GM21529 (cell line): ENCODE results near the gene ADM2.

ENCODE experiments used
- ATAC-seq: cut with Tn5 transposase; IDR thresholded peaks from one replicate; pipeline ENCODE4 v1.9.1; 2021; ENCODE audit not compliant: unreplicated experiment

ADM2 gene

GRCh38 chr22:50467341-50467740 is 14.0 kb upstream of the ADM2 start:
- ATAC-seq = no peak

- ATAC-seq = no peak
These were observed 13.4 kb upstream of the ADM2 start for GRCh38 chr22:50467773-50468440.

- no peak for ATAC-seq
These were observed 12.7 kb upstream of the ADM2 start for GRCh38 chr22:50468626-50469025.

DNA sequence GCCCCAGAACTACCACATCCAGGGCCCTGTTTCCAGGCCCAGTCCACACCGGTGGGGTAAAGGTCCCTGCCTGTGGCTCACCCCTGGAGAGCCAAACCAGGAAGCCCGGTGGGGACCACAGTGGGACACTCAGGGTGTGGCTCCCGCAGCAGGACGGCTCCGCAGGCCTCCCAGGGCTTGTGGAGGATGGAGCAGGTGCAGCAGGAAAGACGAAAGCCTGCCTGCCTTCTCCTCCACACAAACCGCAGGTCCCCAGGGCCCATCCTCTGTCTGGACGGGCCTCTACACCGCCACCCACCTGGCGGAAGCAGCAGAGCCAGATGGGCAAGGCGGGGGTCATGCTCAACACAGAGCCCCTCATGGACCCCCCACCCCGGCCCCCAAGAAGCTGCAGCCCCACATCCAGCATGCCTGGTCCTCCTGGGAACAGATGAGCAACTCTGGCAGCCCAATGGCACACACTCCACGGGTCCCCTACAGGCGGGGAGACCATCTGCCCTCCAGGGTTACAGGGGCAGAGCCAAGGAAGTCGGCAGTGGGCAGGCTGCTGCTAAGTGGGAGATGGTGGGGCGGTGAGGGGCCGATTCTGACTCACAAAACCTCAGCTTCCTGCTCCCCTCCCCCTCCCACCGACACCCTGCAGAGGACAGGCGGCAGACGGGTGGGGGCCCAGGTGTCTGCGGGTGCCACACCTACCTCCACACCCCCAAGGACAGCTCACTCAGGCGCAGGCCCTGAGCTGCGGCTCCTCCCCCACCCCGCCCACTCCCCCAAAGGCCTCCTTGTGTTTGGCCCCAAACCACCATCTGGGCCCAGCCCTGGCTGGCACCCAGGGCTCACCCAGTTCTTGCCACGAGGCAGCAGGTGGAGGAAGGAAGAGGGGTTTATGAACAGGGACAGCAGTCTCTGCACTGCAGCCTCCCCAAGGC is 11.7 kb upstream of the ADM2 start:
- ATAC-seq = peak; percentile 47

GRCh38 chr22:50470491-50470890 is 10.9 kb upstream of the ADM2 start:
- ATAC-seq = no peak

DNA sequence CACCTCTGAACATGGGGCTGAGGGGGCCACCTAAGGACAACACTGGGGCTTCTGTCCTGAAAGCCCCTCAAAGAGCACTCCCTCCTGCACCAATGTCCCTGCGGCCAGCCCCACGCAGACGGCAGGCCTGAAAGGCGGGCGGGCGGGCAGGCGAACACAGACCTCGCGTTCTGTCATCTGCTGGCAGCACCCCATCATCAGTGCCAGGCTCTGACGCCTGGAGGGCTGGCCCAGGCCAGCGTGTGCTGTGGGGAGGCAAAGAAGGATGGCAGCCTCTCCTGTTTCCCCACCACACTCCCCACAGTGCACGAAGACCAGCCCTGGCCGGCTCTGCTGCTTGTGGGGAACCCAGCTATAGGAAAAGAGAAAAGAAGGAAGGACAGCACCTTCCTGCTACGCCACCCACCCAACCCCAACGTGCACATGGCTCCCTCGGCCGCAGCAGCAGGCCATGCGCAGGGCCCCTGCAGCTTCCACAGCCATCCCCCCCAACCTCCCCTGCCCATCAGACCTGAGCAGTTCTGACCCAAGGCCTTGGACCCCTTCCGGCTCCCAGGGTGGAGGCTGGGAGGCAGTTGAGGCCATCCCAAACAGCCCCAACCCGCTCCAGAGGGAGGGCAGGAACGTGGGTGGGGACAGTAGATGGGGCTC is 10.0 kb upstream of the ADM2 start:
- ATAC-seq = no peak

- ATAC-seq = no peak
These were observed 9.4 kb upstream of the ADM2 start for GRCh38 chr22:50471962-50472361.

GRCh38 chr22:50473088-50473487 is 8.3 kb upstream of the ADM2 start:
- ATAC-seq = no peak

DNA sequence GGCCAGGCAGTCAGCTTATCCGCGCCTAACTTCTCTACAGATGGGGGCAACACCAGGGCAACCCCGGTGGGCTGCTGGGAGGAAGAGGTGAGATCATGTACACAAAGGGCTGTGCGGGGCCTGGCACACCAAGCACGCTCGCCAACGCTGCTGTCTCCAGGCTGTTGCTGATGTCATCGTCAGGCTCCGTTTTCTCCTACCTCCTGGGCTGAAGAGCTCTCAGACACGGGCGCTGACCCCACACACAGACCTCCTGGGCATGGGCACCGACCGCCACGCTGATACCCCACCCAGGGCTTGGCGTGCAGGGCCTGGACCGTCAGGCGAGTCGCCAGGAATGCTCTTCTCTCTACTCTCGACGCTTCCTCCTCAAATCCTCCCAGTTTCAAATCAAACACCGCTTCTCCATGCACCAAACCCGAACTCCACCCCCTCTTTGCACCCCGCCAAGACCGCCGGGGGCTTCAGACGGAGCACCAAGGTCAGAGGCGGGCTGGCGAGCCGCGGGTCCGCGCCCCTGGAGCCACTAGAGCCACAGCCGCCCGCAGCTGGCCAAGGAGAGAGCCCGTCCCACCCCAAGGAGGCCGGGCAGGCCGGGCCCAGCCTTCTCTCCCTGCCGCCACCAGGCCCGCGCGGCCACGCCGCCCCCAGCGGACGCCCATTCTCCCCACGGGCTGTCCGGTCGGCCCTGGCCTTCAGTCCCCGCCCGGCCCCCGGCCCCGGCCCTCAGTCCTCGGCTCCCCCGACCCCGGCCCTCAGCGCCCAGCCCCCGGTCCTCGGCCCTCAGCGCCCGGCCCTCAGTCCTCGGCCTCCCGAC is 7.3 kb upstream of the ADM2 start:
- ATAC-seq = no peak

- peak; percentile 61 for ATAC-seq
These were observed 6.4 kb upstream of the ADM2 start, which contains the start of gene SBF1 for GRCh38 chr22:50474710-50475651. TSS of gene SBF1 (minus strand) at chr22:50475035. CDS start at chr22:50474840, 195 bp downstream.

DNA sequence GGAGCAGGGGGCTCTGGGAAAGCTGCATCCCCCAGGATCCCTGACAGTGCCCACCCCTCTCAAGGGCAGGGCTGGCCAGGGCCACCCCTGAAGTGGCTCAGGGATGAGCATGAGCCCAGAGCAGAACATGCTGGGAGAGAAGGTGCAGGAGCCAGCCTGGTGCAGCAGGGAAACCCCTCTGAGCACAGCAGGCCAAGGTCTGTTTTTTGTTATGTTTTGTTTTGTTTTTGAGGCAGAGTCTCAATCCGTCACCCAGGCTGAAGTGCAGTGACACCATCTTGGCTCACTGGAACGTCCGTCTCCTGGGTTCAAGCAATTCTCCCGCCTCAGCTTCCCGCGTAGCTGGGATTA is 5.7 kb upstream of the ADM2 start:
- no peak for ATAC-seq

DNA sequence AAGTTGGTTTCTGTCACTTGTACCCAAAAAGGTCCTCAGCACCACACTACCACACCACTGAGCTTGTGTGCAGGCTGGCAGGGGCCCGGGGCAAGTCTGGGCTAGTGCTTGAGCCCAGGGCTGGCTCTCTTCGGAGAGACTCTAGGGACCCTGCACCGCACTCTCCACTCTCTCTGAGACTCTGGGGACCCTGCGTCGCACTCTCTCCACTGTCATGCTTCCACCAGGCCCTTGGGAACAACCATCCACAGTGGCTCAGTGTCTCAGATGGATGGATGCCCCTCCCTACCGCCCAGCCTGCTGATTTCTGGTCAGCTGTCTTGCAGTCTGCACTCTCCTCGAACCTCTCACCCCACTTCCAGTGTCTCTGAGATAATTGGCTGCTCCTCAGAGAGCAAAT is 4.5 kb upstream of the ADM2 start:
- no peak for ATAC-seq

DNA sequence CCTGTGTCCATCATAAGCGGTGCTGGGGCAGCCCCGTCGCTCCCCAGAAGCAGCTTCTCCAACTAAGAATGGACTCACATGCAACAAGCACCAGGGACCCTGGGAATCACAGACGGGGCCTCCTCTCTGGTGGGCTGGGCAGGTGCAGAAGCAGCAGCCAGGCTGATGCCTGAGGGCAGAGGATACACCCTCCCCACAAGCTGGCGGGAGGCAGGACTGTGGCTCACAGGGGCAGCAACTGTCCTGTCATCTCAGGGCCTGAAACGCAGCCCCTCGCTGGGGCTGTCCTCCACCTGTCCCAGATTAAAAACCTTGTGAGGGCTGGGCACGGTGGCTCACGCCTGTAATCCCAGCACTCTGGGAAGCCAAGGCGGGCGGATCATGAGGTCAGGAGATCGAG is 3.4 kb upstream of the ADM2 start:
- ATAC-seq = no peak

GRCh38 chr22:50479721-50480120 is 1.6 kb upstream of the ADM2 start:
- ATAC-seq = no peak

- ATAC-seq = no peak
These were observed 301 bp upstream of the ADM2 start for GRCh38 chr22:50481045-50481439.

DNA sequence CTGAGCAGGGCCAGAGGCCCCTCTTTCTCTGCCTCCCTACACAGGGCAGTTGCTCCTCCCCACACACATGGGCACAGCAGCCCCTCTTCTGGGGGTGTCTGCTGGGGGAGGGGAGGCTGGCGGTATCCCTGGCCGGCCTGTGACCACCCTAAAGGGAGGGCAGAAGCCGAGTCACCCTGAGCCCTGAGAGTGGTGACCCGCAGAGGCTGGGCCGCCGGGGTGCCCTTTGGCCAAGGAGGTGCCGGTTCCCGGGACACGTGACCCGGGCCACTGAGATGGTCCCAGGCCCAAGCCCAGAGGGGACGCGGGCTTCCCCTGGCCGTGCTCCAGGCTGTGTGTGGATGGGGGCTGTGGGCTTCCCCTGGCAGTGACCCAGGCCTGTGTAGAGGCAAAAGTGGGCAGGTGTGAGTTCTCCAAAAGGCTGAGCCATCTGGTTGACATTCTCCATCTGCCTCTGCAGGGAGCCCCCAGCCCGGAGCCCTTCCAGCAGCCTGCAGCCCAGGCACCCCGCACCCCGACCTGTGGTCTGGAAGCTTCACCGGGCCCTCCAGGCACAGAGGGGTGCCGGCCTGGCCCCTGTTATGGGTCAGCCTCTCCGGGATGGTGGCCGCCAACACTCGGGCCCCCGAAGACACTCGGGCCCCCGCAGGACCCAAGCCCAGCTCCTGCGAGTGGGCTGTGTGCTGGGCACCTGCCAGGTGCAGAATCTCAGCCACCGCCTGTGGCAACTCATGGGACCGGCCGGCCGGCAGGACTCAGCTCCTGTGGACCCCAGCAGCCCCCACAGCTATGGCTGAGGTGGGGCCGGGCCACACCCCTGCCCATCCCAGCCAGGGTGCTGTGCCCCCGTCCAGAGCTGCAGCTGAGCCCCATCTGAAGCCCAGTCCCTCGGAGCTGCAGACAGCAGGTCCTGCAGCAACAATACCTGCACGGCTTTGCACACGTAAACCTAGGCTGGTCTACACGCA is 1.0 kb downstream of the ADM2 start:
- no peak for ATAC-seq

DNA sequence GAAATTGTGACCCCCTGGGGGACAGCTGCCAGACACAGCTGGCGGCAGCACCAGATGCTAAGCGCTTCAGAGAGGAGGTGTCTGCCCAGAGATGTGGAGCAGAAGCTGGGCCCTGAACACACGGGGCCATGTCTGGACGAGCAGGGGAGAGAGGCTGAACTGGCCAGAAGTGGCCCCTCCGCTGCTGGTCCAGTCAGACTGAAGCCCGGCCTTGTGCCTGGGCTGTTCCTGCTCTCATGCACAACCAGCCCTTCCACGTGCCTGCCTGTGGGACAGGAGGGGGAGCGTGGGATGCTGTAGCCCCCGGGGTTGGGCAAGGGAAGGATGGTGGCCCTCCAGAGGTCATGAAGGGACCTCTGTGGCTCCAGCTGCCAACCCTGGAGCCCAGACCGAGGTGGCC is 1.8 kb downstream of the ADM2 start:
- no peak for ATAC-seq

DNA sequence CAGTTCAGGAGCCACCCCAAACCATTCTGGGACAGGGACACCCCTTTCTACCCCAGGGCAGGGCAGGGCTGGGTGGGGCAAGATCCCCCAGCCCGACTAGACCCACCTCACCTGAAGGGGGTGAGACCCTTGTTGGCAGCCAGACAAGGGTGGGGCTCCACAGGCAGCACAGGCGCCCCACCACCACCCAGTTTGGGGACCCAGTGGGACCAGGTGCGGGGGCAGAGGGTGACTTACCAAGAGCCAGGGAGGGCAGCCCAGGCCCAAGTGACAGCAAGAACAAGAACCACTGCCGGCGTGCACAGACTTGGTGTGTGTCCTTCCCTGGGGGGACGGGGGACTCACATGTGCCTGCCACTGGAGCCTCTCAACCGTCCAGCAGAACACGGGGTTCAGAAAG is 2.2 kb downstream of the ADM2 start:
- ATAC-seq = no peak
